Bone marrow (tissue), 2 donors: ENCODE results near the gene RGL2.
A peak's percentile ranks its signal among the peaks of the same experiment; 100 is the strongest.
"Not testable (repeated sequence)": the region's sequence is repeated elsewhere in the genome, so short reads cannot be mapped to it uniquely, and the experiment has no call there.

Experiments used
- DNase-seq, 2 donors: peaks; one replicate each; lab custom pipeline; 2025; lab: John Stamatoyannopoulos, UW

The RGL2 gene

GRCh38 chr6:33298773-33299236 is at the start of gene RGL2:
Gene RGL2, minus strand, starts transcription at chr6:33298942. Its CDS starts 332 bp downstream, at chr6:33298610.
- peak; percentile 74 to 80 for DNase-seq

GRCh38 chr6:33347816-33348215 is 49.1 kb upstream of the RGL2 start:
- no peak for DNase-seq

GRCh38 chr6:33346972-33347371 is 48.2 kb upstream of the RGL2 start:
- not testable (repeated sequence) for DNase-seq

GRCh38 chr6:33344701-33345697 is 46.3 kb upstream of the RGL2 start:
- peak in 1 of 2 donors; percentile 73 for DNase-seq

- no peak for DNase-seq
These were observed 45.3 kb upstream of the RGL2 start for GRCh38 chr6:33343953-33344611.

- DNase-seq, result not testable (repeated sequence)
These were observed 44.8 kb upstream of the RGL2 start for GRCh38 chr6:33343606-33343952.

GRCh38 chr6:33339193-33339592 is 40.5 kb upstream of the RGL2 start:
- no peak for DNase-seq

GRCh38 chr6:33336495-33336894 is 37.8 kb upstream of the RGL2 start:
- DNase-seq, result no peak

- DNase-seq, result no peak
These were observed 37.2 kb upstream of the RGL2 start for GRCh38 chr6:33335916-33336315.

- no peak for DNase-seq
These were observed 34.9 kb upstream of the RGL2 start for GRCh38 chr6:33333666-33334065.

- peak in 1 of 2 donors; percentile 34 for DNase-seq
These were observed 32.0 kb upstream of the RGL2 start for GRCh38 chr6:33330736-33331135.

GRCh38 chr6:33329058-33329457 is 30.3 kb upstream of the RGL2 start:
- DNase-seq, result no peak

GRCh38 chr6:33324125-33324524 is 25.4 kb upstream of the RGL2 start:
- DNase-seq, result peak in 1 of 2 donors; percentile 44

- DNase-seq, result peak in 1 of 2 donors; percentile 38
These were observed 24.8 kb upstream of the RGL2 start for GRCh38 chr6:33323623-33323948.

GRCh38 chr6:33321227-33321626 is 22.5 kb upstream of the RGL2 start:
- DNase-seq, result no peak

GRCh38 chr6:33320315-33321181 is 21.8 kb upstream of the RGL2 start:
- no peak for DNase-seq

- DNase-seq, result no peak
These were observed 21.2 kb upstream of the RGL2 start for GRCh38 chr6:33319939-33320314.

- DNase-seq, result no peak
These were observed 19.8 kb upstream of the RGL2 start for GRCh38 chr6:33318426-33319073.

GRCh38 chr6:33317669-33318425 is 19.1 kb upstream of the RGL2 start, which contains the start of gene ZBTB22:
Gene ZBTB22, minus strand, starts transcription at chr6:33317744. Its CDS starts 828 bp downstream, at chr6:33316916.
- DNase-seq, result peak; percentile 90 to 99

- DNase-seq, result no peak
These were observed 18.6 kb upstream of the RGL2 start for GRCh38 chr6:33317419-33317668.
